ENCODE data around the gene YWHAH.

DNA sequence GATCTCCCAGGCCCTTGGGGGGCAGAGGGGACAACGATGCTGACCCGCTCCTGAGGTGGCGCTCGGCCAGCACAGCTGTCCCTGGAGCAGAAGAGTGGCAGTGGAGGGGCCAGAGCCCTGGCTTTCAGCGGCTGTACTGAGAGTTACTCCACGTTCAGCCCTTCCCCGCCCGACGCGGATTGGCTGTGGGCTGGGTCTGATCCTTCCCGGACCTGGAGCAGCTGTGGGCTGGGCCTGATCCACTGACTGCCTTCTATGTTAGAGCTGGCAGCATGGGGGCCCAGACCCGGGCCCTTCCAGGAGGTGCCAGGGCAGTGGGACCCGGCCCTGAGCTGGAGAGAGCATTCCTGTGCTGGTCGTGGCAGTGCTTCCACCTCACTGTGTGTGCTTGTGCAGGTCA lies 27.8 kb downstream of the YWHAH start:
- TF ChIP-seq, protein P1, sequence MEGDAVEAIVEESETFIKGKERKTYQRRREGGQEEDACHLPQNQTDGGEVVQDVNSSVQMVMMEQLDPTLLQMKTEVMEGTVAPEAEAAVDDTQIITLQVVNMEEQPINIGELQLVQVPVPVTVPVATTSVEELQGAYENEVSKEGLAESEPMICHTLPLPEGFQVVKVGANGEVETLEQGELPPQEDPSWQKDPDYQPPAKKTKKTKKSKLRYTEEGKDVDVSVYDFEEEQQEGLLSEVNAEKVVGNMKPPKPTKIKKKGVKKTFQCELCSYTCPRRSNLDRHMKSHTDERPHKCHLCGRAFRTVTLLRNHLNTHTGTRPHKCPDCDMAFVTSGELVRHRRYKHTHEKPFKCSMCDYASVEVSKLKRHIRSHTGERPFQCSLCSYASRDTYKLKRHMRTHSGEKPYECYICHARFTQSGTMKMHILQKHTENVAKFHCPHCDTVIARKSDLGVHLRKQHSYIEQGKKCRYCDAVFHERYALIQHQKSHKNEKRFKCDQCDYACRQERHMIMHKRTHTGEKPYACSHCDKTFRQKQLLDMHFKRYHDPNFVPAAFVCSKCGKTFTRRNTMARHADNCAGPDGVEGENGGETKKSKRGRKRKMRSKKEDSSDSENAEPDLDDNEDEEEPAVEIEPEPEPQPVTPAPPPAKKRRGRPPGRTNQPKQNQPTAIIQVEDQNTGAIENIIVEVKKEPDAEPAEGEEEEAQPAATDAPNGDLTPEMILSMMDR (IDR thresholded peaks at IDR 0.05; ENCODE audit: low read depth, low read length, missing input control), result no peak
- TF ChIP-seq, protein P2, sequence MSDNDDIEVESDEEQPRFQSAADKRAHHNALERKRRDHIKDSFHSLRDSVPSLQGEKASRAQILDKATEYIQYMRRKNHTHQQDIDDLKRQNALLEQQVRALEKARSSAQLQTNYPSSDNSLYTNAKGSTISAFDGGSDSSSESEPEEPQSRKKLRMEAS (IDR thresholded peaks at IDR 0.05), result no peak
- TF ChIP-seq, protein P3, sequence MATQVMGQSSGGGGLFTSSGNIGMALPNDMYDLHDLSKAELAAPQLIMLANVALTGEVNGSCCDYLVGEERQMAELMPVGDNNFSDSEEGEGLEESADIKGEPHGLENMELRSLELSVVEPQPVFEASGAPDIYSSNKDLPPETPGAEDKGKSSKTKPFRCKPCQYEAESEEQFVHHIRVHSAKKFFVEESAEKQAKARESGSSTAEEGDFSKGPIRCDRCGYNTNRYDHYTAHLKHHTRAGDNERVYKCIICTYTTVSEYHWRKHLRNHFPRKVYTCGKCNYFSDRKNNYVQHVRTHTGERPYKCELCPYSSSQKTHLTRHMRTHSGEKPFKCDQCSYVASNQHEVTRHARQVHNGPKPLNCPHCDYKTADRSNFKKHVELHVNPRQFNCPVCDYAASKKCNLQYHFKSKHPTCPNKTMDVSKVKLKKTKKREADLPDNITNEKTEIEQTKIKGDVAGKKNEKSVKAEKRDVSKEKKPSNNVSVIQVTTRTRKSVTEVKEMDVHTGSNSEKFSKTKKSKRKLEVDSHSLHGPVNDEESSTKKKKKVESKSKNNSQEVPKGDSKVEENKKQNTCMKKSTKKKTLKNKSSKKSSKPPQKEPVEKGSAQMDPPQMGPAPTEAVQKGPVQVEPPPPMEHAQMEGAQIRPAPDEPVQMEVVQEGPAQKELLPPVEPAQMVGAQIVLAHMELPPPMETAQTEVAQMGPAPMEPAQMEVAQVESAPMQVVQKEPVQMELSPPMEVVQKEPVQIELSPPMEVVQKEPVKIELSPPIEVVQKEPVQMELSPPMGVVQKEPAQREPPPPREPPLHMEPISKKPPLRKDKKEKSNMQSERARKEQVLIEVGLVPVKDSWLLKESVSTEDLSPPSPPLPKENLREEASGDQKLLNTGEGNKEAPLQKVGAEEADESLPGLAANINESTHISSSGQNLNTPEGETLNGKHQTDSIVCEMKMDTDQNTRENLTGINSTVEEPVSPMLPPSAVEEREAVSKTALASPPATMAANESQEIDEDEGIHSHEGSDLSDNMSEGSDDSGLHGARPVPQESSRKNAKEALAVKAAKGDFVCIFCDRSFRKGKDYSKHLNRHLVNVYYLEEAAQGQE (IDR thresholded peaks at IDR 0.05), result no peak
- no peak for TF ChIP-seq YY1 (IDR thresholded peaks at IDR 0.05)
- TF ChIP-seq RAD21 (IDR thresholded peaks at IDR 0.05), result no peak
- TF ChIP-seq FOXA1 (IDR thresholded peaks at IDR 0.05), result no peak
- TF ChIP-seq, protein P4, sequence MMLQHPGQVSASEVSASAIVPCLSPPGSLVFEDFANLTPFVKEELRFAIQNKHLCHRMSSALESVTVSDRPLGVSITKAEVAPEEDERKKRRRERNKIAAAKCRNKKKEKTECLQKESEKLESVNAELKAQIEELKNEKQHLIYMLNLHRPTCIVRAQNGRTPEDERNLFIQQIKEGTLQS (IDR thresholded peaks at IDR 0.05), result no peak
- no peak for TF ChIP-seq GABPA (IDR thresholded peaks at IDR 0.05 in 1 of 2, conservative IDR thresholded peaks at IDR 0.05 in 1 of 2)
- no peak for TF ChIP-seq TAF1 (conservative IDR thresholded peaks at IDR 0.05)
- no peak for TF ChIP-seq RXRA (IDR thresholded peaks at IDR 0.05)
- TF ChIP-seq SP1 (IDR thresholded peaks at IDR 0.05), result no peak
- TF ChIP-seq, protein P5, sequence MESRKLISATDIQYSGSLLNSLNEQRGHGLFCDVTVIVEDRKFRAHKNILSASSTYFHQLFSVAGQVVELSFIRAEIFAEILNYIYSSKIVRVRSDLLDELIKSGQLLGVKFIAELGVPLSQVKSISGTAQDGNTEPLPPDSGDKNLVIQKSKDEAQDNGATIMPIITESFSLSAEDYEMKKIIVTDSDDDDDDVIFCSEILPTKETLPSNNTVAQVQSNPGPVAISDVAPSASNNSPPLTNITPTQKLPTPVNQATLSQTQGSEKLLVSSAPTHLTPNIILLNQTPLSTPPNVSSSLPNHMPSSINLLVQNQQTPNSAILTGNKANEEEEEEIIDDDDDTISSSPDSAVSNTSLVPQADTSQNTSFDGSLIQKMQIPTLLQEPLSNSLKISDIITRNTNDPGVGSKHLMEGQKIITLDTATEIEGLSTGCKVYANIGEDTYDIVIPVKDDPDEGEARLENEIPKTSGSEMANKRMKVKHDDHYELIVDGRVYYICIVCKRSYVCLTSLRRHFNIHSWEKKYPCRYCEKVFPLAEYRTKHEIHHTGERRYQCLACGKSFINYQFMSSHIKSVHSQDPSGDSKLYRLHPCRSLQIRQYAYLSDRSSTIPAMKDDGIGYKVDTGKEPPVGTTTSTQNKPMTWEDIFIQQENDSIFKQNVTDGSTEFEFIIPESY (IDR thresholded peaks at IDR 0.05), result no peak
- TF ChIP-seq HNF4A (conservative IDR thresholded peaks at IDR 0.05), result no peak
- TF ChIP-seq JUND (IDR thresholded peaks at IDR 0.05), result no peak
